Ovary (tissue), 9 donors: ENCODE results near the gene RHOV. TPM values are rescaled to one million over a fixed set of nuclear protein-coding genes. Genes with fewer than 3 reads are reported as not detected.

ENCODE experiments used
- DNase-seq, 5 donors: peaks; one replicate each; pipeline ENCODE4 v3.0.0-alpha.2; 2019 to 2020
- H3K27ac ChIP-seq, 2 donors: fragments of 200-600 bp; one replicate each; pipeline versions ENCODE4 v1.5.1 to v1.8.0; 2019 to 2022
- H3K27me3 ChIP-seq: fragments of 200-600 bp; one replicate; pipeline ENCODE4 v1.8.0; 2022
- H3K36me3 ChIP-seq: fragments of 200-600 bp; sonication (generic); one replicate; pipeline ENCODE4 v1.5.1; 2019
- H3K4me1 ChIP-seq: one replicate; pipeline ENCODE4 v1.8.1; 2013; ENCODE audit warnings: mild to moderate bottlenecking, moderate library complexity; ENCODE audit not compliant: insufficient read depth
- H3K4me3 ChIP-seq: fragments of 200-600 bp; sonication (generic); one replicate; pipeline ENCODE4 v1.5.1; 2017
- H3K9me3 ChIP-seq, 2 donors: fragments of 200-600 bp in 1 of 2; sonication (generic) in 1 of 2; one replicate each; pipeline versions ENCODE4 v1.5.1 to v1.8.1; 2013 to 2019; ENCODE audit warnings: mild to moderate bottlenecking in 1 of 2, moderate library complexity in 1 of 2
- EP300 ChIP-seq: sonication (generic); formaldehyde crosslinking; IDR thresholded peaks from one replicate; pipeline ENCODE4 v1.6.1; 2017; ENCODE audit warnings: antibody characterized with exemption
- POLR2A ChIP-seq: fragments of 450-650 bp; IDR thresholded peaks from one replicate; pipeline ENCODE4 v1.6.1; 2017; ENCODE audit warnings: antibody characterized with exemption, mild to moderate bottlenecking, moderate library complexity
- WGBS, 3 donors: extraction: QIAGEN DNeasy Blood & Tissue Kit in 1 of 3; methylation state at CpG; one replicate each; pipeline versions ENCODE4 v1.1.5 to v1.1.7; 2013 to 2017; 5-methylcytosine and 5-hydroxymethylcytosine counted together
- intact Hi-C, 4 donors: fragments of 100-400 bp; cut with DNase I; formaldehyde crosslinking; loops; one replicate each; pipeline versions ENCODE4 v1.11.0 to v1.15.1; 2022 to 2023
- polyA plus RNA-seq, 2 donors: library from polyadenylated mRNA; stranded (reverse); fragments of 200-250 nt in 1 of 2; fragments of 350-450 nt in 1 of 2; fragmentation: Illumina TruSeq in 1 of 2; extraction: RNeasy Lipid Tissue Mini Kit (QIAGEN cat#74804) in 1 of 2; gene quantifications; one replicate each; pipeline ENCODE4 v1.2.3, GENCODE V29; 2013 to 2014
- total RNA-seq, 7 donors: library from RNA; depleted of rRNA in 2 of 7; stranded (reverse); fragments of >200 nt in 2 of 7; fragmentation: NEBNext Ultra II Directional in 3 of 7; extraction: Animal tissue kit (Norgen Biotek cat#: 25700) in 3 of 7; gene quantifications; one replicate each; pipeline versions ENCODE4 v1.1.0 to v1.2.4, GENCODE V29; 2016 to 2023
- TF ChIP-seq, protein P1 (sequence below), 3 donors: fragments of 450-650 bp in 2 of 3; fragments of 200-600 bp in 1 of 3; IDR thresholded peaks; one replicate each; pipeline versions ENCODE4 v1.5.1 to v1.8.0; 2016 to 2022; ENCODE audit warnings: antibody characterized with exemption in 3 of 3, mild to moderate bottlenecking in 1 of 3
- donor health status: DM: no; HTN: no; CAD: no; lungs with moderate emphysema.
- donor health status: DM: no; HTN: no; CAD: no.
- donor health status: Bipolar disorder and iron deficiency.
- donor health status: DM: yes; HTN: yes; CAD: no.
- donor health status: DM: no; HTN: no; CAD: no.
- donor health status: DM: yes; HTN: yes; CAD: no.

RHOV gene
- total and polyA plus RNA-seq, 9 donors: 0.07 to 3.4 (median 0.26) TPM; not detected in 3

DNA sequence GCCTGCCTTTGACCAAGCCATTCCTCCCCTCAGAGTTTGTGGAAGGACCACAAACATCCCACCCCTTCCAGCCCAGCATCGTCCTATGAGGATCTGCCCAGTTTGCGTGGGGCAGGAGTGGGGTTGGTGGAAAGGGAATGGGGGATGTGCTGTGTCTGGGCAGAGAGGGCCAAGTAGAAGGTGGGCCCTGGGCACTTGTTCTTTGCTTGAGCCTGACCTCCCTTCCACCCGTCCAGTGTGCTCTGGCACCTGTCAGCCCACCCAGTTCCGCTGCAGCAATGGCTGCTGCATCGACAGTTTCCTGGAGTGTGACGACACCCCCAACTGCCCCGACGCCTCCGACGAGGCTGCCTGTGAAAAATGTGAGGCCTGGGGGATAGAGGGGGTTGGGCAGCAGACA is 19.9 kb downstream of the RHOV start:
- Histone ChIP-seq H3K4me3 (no peak overlapping the region), H3K27ac (no peak overlapping the region), H3K4me1 (no peaks in the 10 kb centered on the region), H3K9me3 (no peaks in the 10 kb centered on the region), H3K27me3 (no peaks in the 10 kb centered on the region), H3K36me3 (no peaks in the 10 kb centered on the region)
- 59 to 64% (median 61%) methylated on average over 10 of the region's 10 CpGs for WGBS, 3 donors
- intact Hi-C loops: loop anchor here in 1 of 4 donors (10.0 kb wide), 1 partner anchor 331 kb away; no protein-coding TSS in a partner anchor
- TF ChIP-seq EP300: no peak
- TF ChIP-seq, protein P1, sequence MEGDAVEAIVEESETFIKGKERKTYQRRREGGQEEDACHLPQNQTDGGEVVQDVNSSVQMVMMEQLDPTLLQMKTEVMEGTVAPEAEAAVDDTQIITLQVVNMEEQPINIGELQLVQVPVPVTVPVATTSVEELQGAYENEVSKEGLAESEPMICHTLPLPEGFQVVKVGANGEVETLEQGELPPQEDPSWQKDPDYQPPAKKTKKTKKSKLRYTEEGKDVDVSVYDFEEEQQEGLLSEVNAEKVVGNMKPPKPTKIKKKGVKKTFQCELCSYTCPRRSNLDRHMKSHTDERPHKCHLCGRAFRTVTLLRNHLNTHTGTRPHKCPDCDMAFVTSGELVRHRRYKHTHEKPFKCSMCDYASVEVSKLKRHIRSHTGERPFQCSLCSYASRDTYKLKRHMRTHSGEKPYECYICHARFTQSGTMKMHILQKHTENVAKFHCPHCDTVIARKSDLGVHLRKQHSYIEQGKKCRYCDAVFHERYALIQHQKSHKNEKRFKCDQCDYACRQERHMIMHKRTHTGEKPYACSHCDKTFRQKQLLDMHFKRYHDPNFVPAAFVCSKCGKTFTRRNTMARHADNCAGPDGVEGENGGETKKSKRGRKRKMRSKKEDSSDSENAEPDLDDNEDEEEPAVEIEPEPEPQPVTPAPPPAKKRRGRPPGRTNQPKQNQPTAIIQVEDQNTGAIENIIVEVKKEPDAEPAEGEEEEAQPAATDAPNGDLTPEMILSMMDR (IDR thresholded peaks at IDR 0.05): no peak
- no peak for TF ChIP-seq POLR2A
- no peak for DNase-seq

DNA sequence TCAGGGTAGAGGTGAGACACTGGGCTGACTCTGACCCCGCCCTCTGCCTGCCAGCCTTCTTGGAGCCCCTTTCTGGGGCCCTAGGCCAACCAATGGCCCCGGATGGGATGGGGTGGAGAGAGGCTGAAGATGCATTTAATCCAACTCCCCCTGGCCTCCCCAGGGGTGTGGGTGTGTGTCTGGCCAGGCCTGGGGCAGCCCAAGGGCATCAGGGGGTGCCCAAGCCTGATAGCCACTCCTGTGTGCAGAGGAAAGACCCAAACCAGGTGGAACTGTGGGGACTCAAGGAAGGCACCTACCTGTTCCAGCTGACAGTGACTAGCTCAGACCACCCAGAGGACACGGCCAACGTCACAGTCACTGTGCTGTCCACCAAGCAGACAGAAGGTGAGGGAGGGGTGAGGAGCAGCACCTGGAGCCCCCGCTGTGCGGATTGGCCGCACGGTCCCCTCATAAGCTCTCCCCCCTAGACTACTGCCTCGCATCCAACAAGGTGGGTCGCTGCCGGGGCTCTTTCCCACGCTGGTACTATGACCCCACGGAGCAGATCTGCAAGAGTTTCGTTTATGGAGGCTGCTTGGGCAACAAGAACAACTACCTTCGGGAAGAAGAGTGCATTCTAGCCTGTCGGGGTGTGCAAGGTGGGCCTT is 20.7 kb downstream of the RHOV start:
- no peaks in the 10 kb centered on the region for H3K27me3 ChIP-seq
- H3K27ac ChIP-seq: no peak overlapping the region
- DNase-seq: no peak
- TF ChIP-seq EP300: no peak
- intact Hi-C loops: loop anchor here in 1 of 4 donors (10.0 kb wide), 1 partner anchor 331 kb away; no protein-coding TSS in a partner anchor
- 88 to 93% (median 90%) methylated on average over 16 of the region's 16 CpGs for WGBS, 3 donors
- no peaks in the 10 kb centered on the region for H3K4me1 ChIP-seq
- H3K4me3 ChIP-seq: no peak overlapping the region
- H3K9me3 ChIP-seq: no peaks in the 10 kb centered on the region
- H3K36me3 ChIP-seq: no peaks in the 10 kb centered on the region

DNA sequence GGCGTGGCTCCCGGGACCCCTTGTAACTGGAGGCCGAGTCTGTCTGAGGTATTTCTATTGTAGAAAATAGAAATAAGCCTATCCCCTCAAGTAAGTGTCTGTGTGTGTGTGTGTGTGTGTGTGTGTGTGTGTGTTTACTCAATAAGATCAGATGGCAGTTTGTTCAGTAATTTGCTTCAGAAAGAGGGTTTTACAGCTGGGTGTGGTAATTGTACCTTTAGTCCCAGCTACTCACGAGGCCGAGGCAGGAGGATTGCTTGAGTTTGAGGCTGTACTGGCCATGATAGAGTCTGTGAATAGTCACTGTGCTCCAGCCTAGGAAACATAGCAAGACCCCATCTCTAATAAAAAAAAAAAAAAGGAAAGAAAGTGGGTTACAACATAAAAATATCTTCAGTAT is 21.5 kb downstream of the RHOV start:
- DNase-seq: no peak
- H3K36me3 ChIP-seq: no peaks in the 10 kb centered on the region
- intact Hi-C loops: loop anchor here in 1 of 4 donors (10.0 kb wide), 1 partner anchor 332 kb away; no protein-coding TSS in a partner anchor

DNA sequence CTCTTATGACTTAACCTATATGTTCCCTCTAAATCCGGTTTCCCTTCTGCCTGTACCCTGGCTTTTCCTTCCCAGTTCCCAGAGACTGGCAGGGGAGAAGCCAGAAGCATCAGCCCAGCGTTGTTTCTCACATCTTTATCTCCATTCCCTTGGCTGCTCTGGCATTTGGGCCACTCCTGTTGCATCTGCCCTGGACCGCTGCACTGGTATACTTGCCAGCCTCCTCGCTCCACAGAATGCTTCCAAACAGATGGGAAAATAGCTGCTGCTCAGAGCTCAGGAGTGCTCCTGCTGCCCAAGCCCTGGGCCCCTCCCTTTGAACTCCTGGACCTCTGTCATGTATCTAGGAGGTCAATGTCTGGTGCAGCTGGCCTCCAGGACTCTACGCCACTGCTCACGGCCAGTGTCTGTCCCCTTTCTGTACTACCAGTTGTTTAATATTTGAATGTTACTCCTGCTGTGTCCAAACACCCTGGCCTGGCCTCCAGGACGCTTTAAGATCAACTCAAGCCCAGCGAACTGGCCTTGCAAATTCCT is 23.4 kb downstream of the RHOV start:
- no peak overlapping the region for H3K27ac ChIP-seq
- DNase-seq: no peak
- no peaks in the 10 kb centered on the region for H3K4me1 ChIP-seq
- no peak overlapping the region for H3K4me3 ChIP-seq
- no peaks in the 10 kb centered on the region for H3K27me3 ChIP-seq
- H3K36me3 ChIP-seq: no peaks in the 10 kb centered on the region
- intact Hi-C loops: loop anchor here in 1 of 4 donors (10.0 kb wide), 1 partner anchor 334 kb away; no protein-coding TSS in a partner anchor
- H3K9me3 ChIP-seq: no peaks in the 10 kb centered on the region
- WGBS, 3 donors: 82 to 87% (median 86%) methylated on average over 8 of the region's 8 CpGs
- TF ChIP-seq, protein P1 (IDR thresholded peaks at IDR 0.05): no peak
- TF ChIP-seq POLR2A (no peak), EP300 (no peak)

More for the DNA sequence above, 21.5 kb downstream of the RHOV start:
- Histone ChIP-seq H3K27ac (no peak overlapping the region), H3K9me3 (no peaks in the 10 kb centered on the region), H3K4me3 (no peak overlapping the region), H3K4me1 (no peaks in the 10 kb centered on the region), H3K27me3 (no peaks in the 10 kb centered on the region)
- no peak for TF ChIP-seq EP300
- TF ChIP-seq, protein P1 (IDR thresholded peaks at IDR 0.05): no peak
- TF ChIP-seq POLR2A: no peak
- WGBS, 3 donors: 91 to 95% (median 91%) methylated on average over 5 of the region's 5 CpGs
